ENCODE data around the gene AGAP1.

The AGAP1 gene

GRCh38 chr2:235970204-235971040 is 476.6 kb downstream of the AGAP1 start:
- TF ChIP-seq, protein P1, sequence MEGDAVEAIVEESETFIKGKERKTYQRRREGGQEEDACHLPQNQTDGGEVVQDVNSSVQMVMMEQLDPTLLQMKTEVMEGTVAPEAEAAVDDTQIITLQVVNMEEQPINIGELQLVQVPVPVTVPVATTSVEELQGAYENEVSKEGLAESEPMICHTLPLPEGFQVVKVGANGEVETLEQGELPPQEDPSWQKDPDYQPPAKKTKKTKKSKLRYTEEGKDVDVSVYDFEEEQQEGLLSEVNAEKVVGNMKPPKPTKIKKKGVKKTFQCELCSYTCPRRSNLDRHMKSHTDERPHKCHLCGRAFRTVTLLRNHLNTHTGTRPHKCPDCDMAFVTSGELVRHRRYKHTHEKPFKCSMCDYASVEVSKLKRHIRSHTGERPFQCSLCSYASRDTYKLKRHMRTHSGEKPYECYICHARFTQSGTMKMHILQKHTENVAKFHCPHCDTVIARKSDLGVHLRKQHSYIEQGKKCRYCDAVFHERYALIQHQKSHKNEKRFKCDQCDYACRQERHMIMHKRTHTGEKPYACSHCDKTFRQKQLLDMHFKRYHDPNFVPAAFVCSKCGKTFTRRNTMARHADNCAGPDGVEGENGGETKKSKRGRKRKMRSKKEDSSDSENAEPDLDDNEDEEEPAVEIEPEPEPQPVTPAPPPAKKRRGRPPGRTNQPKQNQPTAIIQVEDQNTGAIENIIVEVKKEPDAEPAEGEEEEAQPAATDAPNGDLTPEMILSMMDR (IDR thresholded peaks at IDR 0.05; ENCODE audit: insufficient read depth, low read depth, low read length, missing control alignments) = no peak
- no peak overlapping the region for H3K4me3 ChIP-seq (ENCODE audit: low read length)
- DNase-seq (ENCODE audit: low read depth) = no peak

DNA sequence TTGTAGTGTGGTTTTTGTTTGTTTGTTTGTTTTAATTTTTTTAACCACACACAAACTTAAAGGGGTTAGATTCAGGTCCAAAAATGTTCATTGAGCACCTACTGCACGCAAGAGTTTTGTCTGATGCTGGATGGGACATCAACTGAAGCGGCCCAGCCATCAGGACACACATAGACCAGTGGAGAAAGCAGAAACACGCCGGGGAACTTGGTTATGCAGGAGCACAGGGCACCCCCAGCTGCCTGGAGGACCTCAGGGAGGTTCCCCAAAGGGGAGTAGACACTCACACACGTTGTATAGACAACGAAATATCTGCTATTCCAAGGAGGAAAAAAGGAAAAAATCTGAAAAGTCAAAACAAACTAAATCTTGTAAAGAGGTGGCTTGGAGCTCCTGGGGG is 482.7 kb downstream of the AGAP1 start:
- H3K4me3 ChIP-seq (ENCODE audit: low read length) = no peak overlapping the region
- TF ChIP-seq, protein P1 (IDR thresholded peaks at IDR 0.05; ENCODE audit: insufficient read depth, low read depth, low read length, missing control alignments) = no peak
- no peak for DNase-seq (ENCODE audit: low read depth)

GRCh38 chr2:235976956-235977355 is 483.1 kb downstream of the AGAP1 start:
- no peak overlapping the region for H3K4me3 ChIP-seq (ENCODE audit: low read length)
- no peak for DNase-seq (ENCODE audit: low read depth)
- TF ChIP-seq, protein P1 (IDR thresholded peaks at IDR 0.05; ENCODE audit: insufficient read depth, low read depth, low read length, missing control alignments) = no peak

DNA sequence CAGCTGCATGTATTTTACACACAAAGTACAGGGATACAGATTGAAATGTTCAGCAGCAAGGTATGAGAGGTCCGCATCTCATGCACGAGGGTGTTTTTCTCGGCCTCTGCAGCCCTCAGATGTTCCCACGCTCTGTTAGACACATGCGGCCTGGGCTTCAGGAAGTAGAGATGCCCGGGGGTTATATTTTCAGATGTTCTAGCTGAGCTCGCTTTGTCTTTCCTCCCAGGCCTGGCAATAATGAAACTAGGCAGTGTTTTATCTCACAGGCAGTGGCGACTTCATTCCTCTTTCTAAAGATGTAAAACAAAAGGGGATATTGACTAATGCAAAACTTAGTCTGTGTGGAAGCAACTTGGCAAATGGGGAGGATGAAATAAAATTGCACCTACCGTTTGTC is 483.6 kb downstream of the AGAP1 start:
- TF ChIP-seq, protein P1 (IDR thresholded peaks at IDR 0.05; ENCODE audit: insufficient read depth, low read depth, low read length, missing control alignments) = no peak
- no peak overlapping the region for H3K4me3 ChIP-seq (ENCODE audit: low read length)
- no peak for DNase-seq (ENCODE audit: low read depth)

DNA sequence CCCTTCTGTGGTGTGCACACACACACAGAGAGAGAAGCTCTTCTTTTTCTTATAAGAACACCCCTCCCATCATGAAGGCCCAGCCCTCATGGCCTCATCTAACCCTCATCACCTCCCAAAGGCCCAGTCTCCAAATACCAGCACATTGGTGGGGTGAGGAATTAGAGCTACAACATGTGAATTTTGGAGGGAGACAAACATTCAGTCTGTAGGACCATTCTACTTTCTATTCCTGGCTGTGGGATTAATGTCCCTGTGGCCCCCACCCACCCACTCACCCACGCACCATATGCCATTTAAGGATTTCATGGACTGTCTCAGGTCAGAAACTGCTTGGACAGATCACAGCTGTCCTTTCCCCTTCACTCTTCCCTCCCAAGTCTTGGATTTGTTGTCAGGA is 484.2 kb downstream of the AGAP1 start:
- no peak for DNase-seq (ENCODE audit: low read depth)
- TF ChIP-seq, protein P1 (IDR thresholded peaks at IDR 0.05; ENCODE audit: insufficient read depth, low read depth, low read length, missing control alignments) = no peak
- no peak overlapping the region for H3K4me3 ChIP-seq (ENCODE audit: low read length)

DNA sequence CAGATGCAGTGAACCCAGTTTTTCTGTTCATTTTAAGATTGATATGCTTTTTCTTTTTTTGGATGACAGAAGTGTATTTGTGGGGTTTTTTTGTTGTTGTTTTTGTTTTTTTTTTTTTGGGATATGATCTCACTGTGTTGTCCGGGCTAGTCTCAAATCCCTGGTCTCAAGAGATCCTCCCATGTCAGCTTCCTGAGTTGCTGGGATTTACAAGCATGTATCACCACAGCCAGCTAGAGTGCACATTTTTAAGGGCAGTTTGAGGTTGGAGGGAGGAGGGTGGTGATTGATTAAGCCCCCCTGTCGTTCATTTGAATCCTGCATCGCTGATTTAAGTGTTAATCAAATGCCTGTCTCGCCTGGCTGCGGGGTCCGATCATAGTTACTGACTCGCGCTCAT is 485.2 kb downstream of the AGAP1 start:
- DNase-seq (ENCODE audit: low read depth) = no peak
- no peak overlapping the region for H3K4me3 ChIP-seq (ENCODE audit: low read length)
- TF ChIP-seq, protein P1 (IDR thresholded peaks at IDR 0.05; ENCODE audit: insufficient read depth, low read depth, low read length, missing control alignments) = no peak

Measured in epithelial cell of esophagus (primary cell).